ENCODE measurements around the gene BCAS3. TPM values are rescaled to one million over a fixed set of nuclear protein-coding genes. Genes with fewer than 3 reads are reported as not detected.

The BCAS3 gene
- total RNA-seq, 1 experiment from 2014 or later: 26.3 TPM

- Histone ChIP-seq H3K4me1 (ENCODE audit: control insufficient read depth in 1 of 2, insufficient read depth in 2 of 2, low read length in 2 of 2) (peaks cover 7 to 8% of the 10 kb centered on the region in 2 experiments; a peak in 3 of 4 replicates), H3K79me2 (ENCODE audit: insufficient read depth, low read length) (no peaks in the 10 kb centered on the region), H3K9me2 (ENCODE audit: insufficient read depth) (no peaks in the 10 kb centered on the region), H3K9ac (ENCODE audit: low read length) (no peak overlapping the region), H3K9me3 (ENCODE audit: control insufficient read depth in 1 of 2, insufficient read depth in 1 of 2, low read depth in 1 of 2, low read length in 2 of 2) (no peaks in the 10 kb centered on the region), H3K36me3 (ENCODE audit: control insufficient read depth in 1 of 2, insufficient read depth in 2 of 2, low read length in 2 of 2) (no peaks in the 10 kb centered on the region), H3K27ac (ENCODE audit: low read depth, low read length) (no peak overlapping the region), H3K4me2 (ENCODE audit: low read length) (peak overlapping the region; percentile 26), H3K27me3 (ENCODE audit: insufficient read depth, low read length) (no peaks in the 10 kb centered on the region), H2AFZ (ENCODE audit: low read depth, low read length, poor library complexity, severe bottlenecking) (no peak overlapping the region), H3K4me3 (replicated peaks in 1 of 2; ENCODE audit: low read depth in 1 of 2, low read length in 2 of 2) (no peak overlapping the region), H4K20me1 (ENCODE audit: insufficient read depth) (no peaks in the 10 kb centered on the region)
- no TSS peak for BruUV-seq (replicated peaks)
- CTCF ChIA-PET: no interaction called here
- no peak for TF ChIP-seq EGR1 (IDR thresholded peaks at IDR 0.05; ENCODE audit: low read depth)
- TF ChIP-seq ZFX (IDR thresholded peaks at IDR 0.05): no peak
- TF ChIP-seq YY1 (IDR thresholded peaks at IDR 0.05; ENCODE audit: extremely low read depth, insufficient replicate concordance, low read depth, low read length): no peak
- 0 out of 2 replicates have a peak, but pooled peaks have one; percentile 7 for TF ChIP-seq CEBPB (IDR thresholded peaks at IDR 0.05; ENCODE audit: low read depth)
- TF ChIP-seq SP1 (IDR thresholded peaks at IDR 0.05; ENCODE audit: low read depth): peak; percentile 32; the same call in 1 of the 2 replicates
- TF ChIP-seq ATF3 (IDR thresholded peaks at IDR 0.05): no peak
- TF ChIP-seq TCF7L2 (IDR thresholded peaks at IDR 0.05; ENCODE audit: borderline replicate concordance, extremely low read depth, insufficient read depth, insufficient read length): no peak
- TF ChIP-seq ZNF274 (IDR thresholded peaks at IDR 0.05; ENCODE audit: low read depth, low read length): no peak
- POLR2A ChIA-PET: no interaction called here
- intact Hi-C loops (cut with micrococcal nuclease): no loop called here
- RAD21 ChIA-PET (ENCODE audit: low non-redundant PET in 1 of 2, low total read pairs in 2 of 2, uncharacterized antibody in 2 of 2, unreplicated experiment in 2 of 2): no interaction called here
- DNase-seq (ENCODE audit: low read depth, low spot score): no peak
- ATAC-seq: no peak; the same call in 1 of the 2 replicates
Observed at GRCh38 chr17:61139219-61139618, 461.6 kb downstream of the BCAS3 start.

- H3K4me1 ChIP-seq (ENCODE audit: control insufficient read depth in 1 of 2, insufficient read depth in 2 of 2, low read length in 2 of 2): peaks cover 7 to 8% of the 10 kb centered on the region in 2 experiments; a peak in 3 of 4 replicates
- no peaks in the 10 kb centered on the region for H3K36me3 ChIP-seq (ENCODE audit: control insufficient read depth in 1 of 2, insufficient read depth in 2 of 2, low read length in 2 of 2)
- RAD21 ChIA-PET (ENCODE audit: low non-redundant PET in 1 of 2, low total read pairs in 2 of 2, uncharacterized antibody in 2 of 2, unreplicated experiment in 2 of 2): no interaction called here
- H3K79me2 ChIP-seq (ENCODE audit: insufficient read depth, low read length): no peaks in the 10 kb centered on the region
- no peak overlapping the region for H3K9ac ChIP-seq (ENCODE audit: low read length)
- H3K4me3 ChIP-seq (replicated peaks in 1 of 2; ENCODE audit: low read depth in 1 of 2, low read length in 2 of 2): no peak overlapping the region
- POLR2A ChIA-PET: no interaction called here
- intact Hi-C loops (cut with micrococcal nuclease): no loop called here
- H3K27ac ChIP-seq (ENCODE audit: low read depth, low read length): no peak overlapping the region
- no peaks in the 10 kb centered on the region for H3K9me3 ChIP-seq (ENCODE audit: control insufficient read depth in 1 of 2, insufficient read depth in 1 of 2, low read depth in 1 of 2, low read length in 2 of 2)
- no peaks in the 10 kb centered on the region for H4K20me1 ChIP-seq (ENCODE audit: insufficient read depth)
- H3K4me2 ChIP-seq (ENCODE audit: low read length): no peak overlapping the region
- ATAC-seq (no peak), DNase-seq (ENCODE audit: low read depth, low spot score) (no peak)
- no peak overlapping the region for H2AFZ ChIP-seq (ENCODE audit: low read depth, low read length, poor library complexity, severe bottlenecking)
- CTCF ChIA-PET: no interaction called here
- no peaks in the 10 kb centered on the region for H3K9me2 ChIP-seq (ENCODE audit: insufficient read depth)
- BruUV-seq (replicated peaks): no TSS peak
- no peaks in the 10 kb centered on the region for H3K27me3 ChIP-seq (ENCODE audit: insufficient read depth, low read length)
- TF ChIP-seq MAX (IDR thresholded peaks at IDR 0.05) (no peak), EZH2 (IDR thresholded peaks at IDR 0.05) (no peak), FOSL1 (IDR thresholded peaks at IDR 0.05; ENCODE audit: low read depth) (no peak), RAD21 (IDR thresholded peaks at IDR 0.05; ENCODE audit: low read depth) (no peak), EGR1 (IDR thresholded peaks at IDR 0.05; ENCODE audit: low read depth) (no peak), ZBTB33 (IDR thresholded peaks at IDR 0.05; ENCODE audit: extremely low read depth, insufficient replicate concordance, low read length) (no peak)
Observed at GRCh38 chr17:61140081-61140786, 462.6 kb downstream of the BCAS3 start.

All from HCT116 (cell line).